Prostate gland (tissue), 2 donors: ENCODE results near the gene TLCD3B. TPM values are rescaled to one million over a fixed set of nuclear protein-coding genes. Genes with fewer than 3 reads are reported as not detected.

ENCODE experiments used
- DNase-seq: peaks from one replicate; pipeline ENCODE4 v3.0.0-alpha.2; 2019; ENCODE audit warnings: low spot score
- H3K27ac ChIP-seq, 2 donors: fragments of 200-600 bp; sonication (generic); 2 replicates each; pipeline ENCODE4 v1.5.1; 2017 to 2019
- H3K27me3 ChIP-seq: fragments of 200-600 bp; sonication (generic); replicated peaks from 2 replicates; pipeline ENCODE4 v1.5.1; 2019; ENCODE audit not compliant: insufficient read depth
- H3K36me3 ChIP-seq, 2 donors: fragments of 200-600 bp; sonication (generic); 1 replicate in 1 of 2; 2 replicates in 1 of 2; pipeline versions ENCODE4 v1.5.1 to v1.8.1; 2017 to 2019
- H3K4me1 ChIP-seq: fragments of 200-600 bp; sonication (generic); replicated peaks from 2 replicates; pipeline ENCODE4 v1.5.1; 2019
- H3K4me3 ChIP-seq, 2 donors: fragments of 200-600 bp; sonication (generic); 2 replicates each; pipeline ENCODE4 v1.5.1; 2017 to 2019
- H3K9me3 ChIP-seq: fragments of 200-600 bp; sonication (generic); 2 replicates; pipeline ENCODE4 v1.5.1; 2017
- CTCF ChIP-seq, 4 experiments: fragments of 200-600 bp in 2 of 4; fragments of 450-650 bp in 2 of 4; sonication (generic) in 2 of 4; IDR thresholded peaks; 1 replicate in 3 of 4; 2 replicates in 1 of 4; pipeline ENCODE4 v1.5.1; 2016 to 2019; ENCODE audit warnings: antibody characterized with exemption in 4 of 4, mild to moderate bottlenecking in 2 of 4, moderate library complexity in 2 of 4
- POLR2A ChIP-seq: fragments of 450-650 bp; IDR thresholded peaks from one replicate; pipeline ENCODE4 v1.6.1; 2016; ENCODE audit warnings: antibody characterized with exemption, mild to moderate bottlenecking
- POLR2AphosphoS5 ChIP-seq: sonication (generic); formaldehyde crosslinking; IDR thresholded peaks from one replicate; pipeline ENCODE4 v1.6.1; 2017; ENCODE audit warnings: antibody characterized with exemption
- WGBS: methylation state at CpG from one replicate; pipeline ENCODE4 v1.1.5; 2018; 5-methylcytosine and 5-hydroxymethylcytosine counted together
- intact Hi-C: fragments of 100-400 bp; cut with DNase I; formaldehyde crosslinking; loops from one replicate; pipeline ENCODE4 v1.14.2; 2022
- total RNA-seq, 2 donors: library from RNA; depleted of rRNA; stranded (reverse); fragments of >200 nt; gene quantifications; one replicate each; pipeline ENCODE4 v1.1.0, GENCODE V29; 2016

TLCD3B gene
- total RNA-seq, 2 donors from 2014 or later, result 0.46 to 17.2 TPM

GRCh38 chr16:30010844-30011713 is 20.0 kb downstream of the TLCD3B start, which contains the start of gene DOC2A:
TSS of gene DOC2A (minus strand) at chr16:30011027. CDS start at chr16:30010222, 805 bp downstream.
- under 1% methylated on average over 82 of the region's 99 CpGs for WGBS
- peaks cover 13% of the 10 kb centered on the region for H3K27me3 ChIP-seq
- intact Hi-C loops, result no loop called here

GRCh38 chr16:30009990-30010843 is 20.9 kb downstream of the TLCD3B start:
- peak overlapping the region; percentile 14 to 32 for H3K4me3 ChIP-seq
- 11% methylated on average over 29 of the region's 34 CpGs for WGBS
- DNase-seq, result no peak
- H3K4me1 ChIP-seq, result no peaks in the 10 kb centered on the region
- no peaks in the 10 kb centered on the region for H3K36me3 ChIP-seq
- no peaks in the 10 kb centered on the region for H3K9me3 ChIP-seq
- TF ChIP-seq POLR2AphosphoS5, result no peak
- no peak for TF ChIP-seq CTCF (IDR thresholded peaks at IDR 0.05)
- TF ChIP-seq POLR2A, result no peak
- intact Hi-C loops, result no loop called here
- peaks cover 13% of the 10 kb centered on the region for H3K27me3 ChIP-seq
- H3K27ac ChIP-seq, result no peak overlapping the region

More at GRCh38 chr16:30010844-30011713, 20.0 kb downstream of the TLCD3B start, which contains the start of gene DOC2A:
- no peaks in the 10 kb centered on the region for H3K4me1 ChIP-seq
- peak within 1 kb of the TSS; percentile 14 to 32 for H3K4me3 ChIP-seq
- no peaks in the 10 kb centered on the region for H3K9me3 ChIP-seq
- no peak within 1 kb of the TSS for H3K27ac ChIP-seq
- TF ChIP-seq POLR2A (no peak), CTCF (IDR thresholded peaks at IDR 0.05) (no peak), POLR2AphosphoS5 (no peak)
- no peak for DNase-seq
- no peaks in the 10 kb centered on the region for H3K36me3 ChIP-seq

- Histone ChIP-seq H3K9me3 (no peaks in the 10 kb centered on the region), H3K4me3 (no peak overlapping the region), H3K27me3 (peaks cover 13% of the 10 kb centered on the region), H3K36me3 (no peaks in the 10 kb centered on the region), H3K4me1 (no peaks in the 10 kb centered on the region), H3K27ac (no peak overlapping the region)
- no peak for TF ChIP-seq POLR2A
- TF ChIP-seq CTCF (IDR thresholded peaks at IDR 0.05), result no peak
- no peak for TF ChIP-seq POLR2AphosphoS5
- DNase-seq, result no peak
- intact Hi-C loops, result no loop called here
- WGBS, result 50% methylated on average over 26 of the region's 26 CpGs
Measured at GRCh38 chr16:30009085-30009862, 21.8 kb downstream of the TLCD3B start.

- H3K27me3 ChIP-seq, result peaks cover 13% of the 10 kb centered on the region
- no peaks in the 10 kb centered on the region for H3K36me3 ChIP-seq
- TF ChIP-seq POLR2AphosphoS5 (no peak), CTCF (IDR thresholded peaks at IDR 0.05) (no peak), POLR2A (no peak)
- intact Hi-C loops, result no loop called here
- H3K27ac ChIP-seq, result no peak overlapping the region
- H3K9me3 ChIP-seq, result no peaks in the 10 kb centered on the region
- no peaks in the 10 kb centered on the region for H3K4me1 ChIP-seq
- no peak for DNase-seq
- 72% methylated on average over 11 of the region's 11 CpGs for WGBS
- H3K4me3 ChIP-seq, result no peak overlapping the region
Measured at GRCh38 chr16:30007378-30007895, 23.6 kb downstream of the TLCD3B start.
